Measurements from ENCODE around the gene ZNF574. TPM values are rescaled to one million over a fixed set of nuclear protein-coding genes. Genes with fewer than 3 reads are reported as not detected.
"Not testable (repeated sequence)": the region's sequence is repeated elsewhere in the genome, so short reads cannot be mapped to it uniquely, and the experiment has no call there.

The ZNF574 gene
- total and polyA plus RNA-seq, 7 experiments from 2014 or later = 11.2 to 32.8 (median 20.9) TPM

GRCh38 chr19:42034640-42035391 is 41.1 kb upstream of the ZNF574 start:
- ATAC-seq (peak; percentile 90), DNase-seq (peak; percentile 35 to 64 (median 53))
- ChIA-PET CTCF (interaction anchor here (0.6 to 1.2 kb wide), 7 partner anchors 18 to 600 kb away, joined by 3 to 6 read pairs (median 3); partner anchors contain the start of genes RABAC1 and RPS19), POLR2A (interaction anchor here (1.0 kb wide), 1 partner anchor 76 kb away, joined by 4 read pairs; the partner anchor contains the start of gene RABAC1)
- H3K27ac Mint-ChIP-seq = peak overlapping the region in 3 of 9 donors; percentile 4 to 55 (median 32)
- not testable (repeated sequence) for H3K4me1 ChIP-seq (ENCODE audit: control insufficient read depth in 2 of 2, insufficient read depth in 2 of 2, low read length in 2 of 2); H3K36me3 Mint-ChIP-seq; H3K27me3 Mint-ChIP-seq; H3K27me3 ChIP-seq (ENCODE audit: control insufficient read depth in 2 of 2, insufficient read depth in 2 of 2, low read length in 2 of 2); H3K27ac ChIP-seq (ENCODE audit: low read depth, low read length); H3K9me3 ChIP-seq (ENCODE audit: control insufficient read depth in 2 of 3, low read length in 3 of 3); H3K4me1 Mint-ChIP-seq; H3K4me3 ChIP-seq (ENCODE audit: low read length); H3K36me3 ChIP-seq (ENCODE audit: control insufficient read depth in 2 of 3, insufficient read depth in 3 of 3, low read length in 3 of 3); H3K4me3 Mint-ChIP-seq; H3K9me3 Mint-ChIP-seq
- intact Hi-C loops (cut with micrococcal nuclease) = loop anchor here (1.0 to 10.0 kb wide), 6 partner anchors 60 to 242 kb away; partner anchors contain the start of gene RABAC1 (in 2 of the 2)

GRCh38 chr19:42037649-42038048 is 38.3 kb upstream of the ZNF574 start:
- CTCF ChIA-PET = no interaction called here
- H3K4me3 Mint-ChIP-seq = no peak overlapping the region
- no peaks in the 10 kb centered on the region for H3K27me3 ChIP-seq (ENCODE audit: control insufficient read depth in 2 of 2, insufficient read depth in 2 of 2, low read length in 2 of 2)
- no peak overlapping the region for H3K27ac Mint-ChIP-seq
- H3K4me3 ChIP-seq (ENCODE audit: low read length) = no peak overlapping the region
- H3K36me3 ChIP-seq (ENCODE audit: control insufficient read depth in 2 of 3, insufficient read depth in 3 of 3, low read length in 3 of 3) = no peaks in the 10 kb centered on the region
- no peaks in the 10 kb centered on the region for H3K9me3 Mint-ChIP-seq
- H3K36me3 Mint-ChIP-seq = no peaks in the 10 kb centered on the region
- no peaks in the 10 kb centered on the region for H3K27me3 Mint-ChIP-seq
- no peaks in the 10 kb centered on the region for H3K4me1 ChIP-seq (ENCODE audit: control insufficient read depth in 2 of 2, insufficient read depth in 2 of 2, low read length in 2 of 2)
- POLR2A ChIA-PET = no interaction called here
- DNase-seq = no peak
- H3K27ac ChIP-seq (ENCODE audit: low read depth, low read length) = no peak overlapping the region
- no peaks in the 10 kb centered on the region for H3K9me3 ChIP-seq (ENCODE audit: control insufficient read depth in 2 of 3, low read length in 3 of 3)
- ATAC-seq = no peak
- intact Hi-C loops (cut with micrococcal nuclease) = loop anchor here in 1 of 2 donors (10.0 kb wide), 1 partner anchor 57 kb away; no protein-coding TSS in a partner anchor
- H3K4me1 Mint-ChIP-seq = peaks cover 0 to 8% (median 0%) of the 10 kb centered on the region in 7 donors

- no peak for DNase-seq
- no peaks in the 10 kb centered on the region for H3K36me3 Mint-ChIP-seq
- H3K4me1 Mint-ChIP-seq = peaks cover 0 to 8% (median 0%) of the 10 kb centered on the region in 7 donors
- Histone ChIP-seq H3K27me3 (ENCODE audit: control insufficient read depth in 2 of 2, insufficient read depth in 2 of 2, low read length in 2 of 2) (no peaks in the 10 kb centered on the region), H3K9me3 (ENCODE audit: control insufficient read depth in 2 of 3, low read length in 3 of 3) (no peaks in the 10 kb centered on the region), H3K36me3 (ENCODE audit: control insufficient read depth in 2 of 3, insufficient read depth in 3 of 3, low read length in 3 of 3) (no peaks in the 10 kb centered on the region), H3K4me1 (ENCODE audit: control insufficient read depth in 2 of 2, insufficient read depth in 2 of 2, low read length in 2 of 2) (no peaks in the 10 kb centered on the region), H3K27ac (ENCODE audit: low read depth, low read length) (no peak overlapping the region), H3K4me3 (ENCODE audit: low read length) (no peak overlapping the region)
- ChIA-PET POLR2A (no interaction called here), CTCF (no interaction called here)
- intact Hi-C loops (cut with micrococcal nuclease) = loop anchor here in 1 of 2 donors (10.0 kb wide), 1 partner anchor 56 kb away; no protein-coding TSS in a partner anchor
- no peak overlapping the region for H3K4me3 Mint-ChIP-seq
- ATAC-seq = no peak
- H3K9me3 Mint-ChIP-seq = no peaks in the 10 kb centered on the region
- H3K27me3 Mint-ChIP-seq = no peaks in the 10 kb centered on the region
- no peak overlapping the region for H3K27ac Mint-ChIP-seq
These were observed 37.3 kb upstream of the ZNF574 start for GRCh38 chr19:42038666-42039065.

GRCh38 chr19:42040031-42040430 is 35.9 kb upstream of the ZNF574 start:
- CTCF ChIA-PET = no interaction called here
- no peak for ATAC-seq
- POLR2A ChIA-PET = no interaction called here

GRCh38 chr19:42040491-42040890 is 35.5 kb upstream of the ZNF574 start:
- ATAC-seq; H3K36me3 ChIP-seq (ENCODE audit: control insufficient read depth in 2 of 3, insufficient read depth in 3 of 3, low read length in 3 of 3); H3K36me3 Mint-ChIP-seq; intact Hi-C loops (cut with micrococcal nuclease); H3K27ac Mint-ChIP-seq; H3K27me3 Mint-ChIP-seq; H3K9me3 Mint-ChIP-seq; H3K4me1 ChIP-seq (ENCODE audit: control insufficient read depth in 2 of 2, insufficient read depth in 2 of 2, low read length in 2 of 2); H3K4me1 Mint-ChIP-seq; H3K27me3 ChIP-seq (ENCODE audit: control insufficient read depth in 2 of 2, insufficient read depth in 2 of 2, low read length in 2 of 2); H3K4me3 ChIP-seq (ENCODE audit: low read length); DNase-seq; H3K27ac ChIP-seq (ENCODE audit: low read depth, low read length); POLR2A ChIA-PET; CTCF ChIA-PET; H3K9me3 ChIP-seq (ENCODE audit: control insufficient read depth in 2 of 3, low read length in 3 of 3); H3K4me3 Mint-ChIP-seq: not testable (repeated sequence)

More at GRCh38 chr19:42040031-42040430, 35.9 kb upstream of the ZNF574 start:
- Histone ChIP-seq H3K27ac (ENCODE audit: low read depth, low read length) (no peak overlapping the region), H3K36me3 (ENCODE audit: control insufficient read depth in 2 of 3, insufficient read depth in 3 of 3, low read length in 3 of 3) (no peaks in the 10 kb centered on the region), H3K9me3 (ENCODE audit: control insufficient read depth in 2 of 3, low read length in 3 of 3) (no peaks in the 10 kb centered on the region), H3K4me1 (ENCODE audit: control insufficient read depth in 2 of 2, insufficient read depth in 2 of 2, low read length in 2 of 2) (no peaks in the 10 kb centered on the region), H3K4me3 (ENCODE audit: low read length) (no peak overlapping the region), H3K27me3 (ENCODE audit: control insufficient read depth in 2 of 2, insufficient read depth in 2 of 2, low read length in 2 of 2) (no peaks in the 10 kb centered on the region)
- peaks cover 0 to 2% (median 0%) of the 10 kb centered on the region in 5 donors for H3K27me3 Mint-ChIP-seq
- DNase-seq = no peak
- no peak overlapping the region for H3K4me3 Mint-ChIP-seq
- no peak overlapping the region for H3K27ac Mint-ChIP-seq
- no peaks in the 10 kb centered on the region for H3K36me3 Mint-ChIP-seq
- intact Hi-C loops (cut with micrococcal nuclease) = no loop called here
- H3K9me3 Mint-ChIP-seq = no peaks in the 10 kb centered on the region
- peaks cover 0 to 1% (median 0%) of the 10 kb centered on the region in 7 donors for H3K4me1 Mint-ChIP-seq

GRCh38 chr19:42042455-42043170 is 33.4 kb upstream of the ZNF574 start:
- DNase-seq (no peak), ATAC-seq (no peak)
- Histone ChIP-seq H3K4me1 (ENCODE audit: control insufficient read depth in 2 of 2, insufficient read depth in 2 of 2, low read length in 2 of 2) (no peaks in the 10 kb centered on the region), H3K27me3 (ENCODE audit: control insufficient read depth in 2 of 2, insufficient read depth in 2 of 2, low read length in 2 of 2) (no peaks in the 10 kb centered on the region), H3K4me3 (ENCODE audit: low read length) (no peak overlapping the region), H3K27ac (ENCODE audit: low read depth, low read length) (no peak overlapping the region), H3K9me3 (ENCODE audit: control insufficient read depth in 2 of 3, low read length in 3 of 3) (no peaks in the 10 kb centered on the region), H3K36me3 (ENCODE audit: control insufficient read depth in 2 of 3, insufficient read depth in 3 of 3, low read length in 3 of 3) (no peaks in the 10 kb centered on the region)
- H3K4me3 Mint-ChIP-seq = no peak overlapping the region
- H3K4me1 Mint-ChIP-seq = no peaks in the 10 kb centered on the region
- intact Hi-C loops (cut with micrococcal nuclease) = no loop called here
- POLR2A ChIA-PET = no interaction called here
- CTCF ChIA-PET = interaction anchor here (0.7 kb wide), 1 partner anchor 61 kb away, joined by 4 read pairs; no protein-coding TSS in a partner anchor
- H3K27ac Mint-ChIP-seq = no peak overlapping the region
- no peaks in the 10 kb centered on the region for H3K36me3 Mint-ChIP-seq
- H3K9me3 Mint-ChIP-seq = no peaks in the 10 kb centered on the region
- peaks cover 0 to 5% (median 2%) of the 10 kb centered on the region in 5 donors for H3K27me3 Mint-ChIP-seq

Measured in naive thymus-derived CD4-positive, alpha-beta T cell (primary cell).